Inflammatory macrophage treated with lipopolysaccharide for 4 hours (primary cell): Measurements from ENCODE around the gene SERPINH1.

Source experiments
- DNase-seq: peaks from one replicate; pipeline ENCODE4 v3.0.0-alpha.2; 2020

SERPINH1 gene

DNA sequence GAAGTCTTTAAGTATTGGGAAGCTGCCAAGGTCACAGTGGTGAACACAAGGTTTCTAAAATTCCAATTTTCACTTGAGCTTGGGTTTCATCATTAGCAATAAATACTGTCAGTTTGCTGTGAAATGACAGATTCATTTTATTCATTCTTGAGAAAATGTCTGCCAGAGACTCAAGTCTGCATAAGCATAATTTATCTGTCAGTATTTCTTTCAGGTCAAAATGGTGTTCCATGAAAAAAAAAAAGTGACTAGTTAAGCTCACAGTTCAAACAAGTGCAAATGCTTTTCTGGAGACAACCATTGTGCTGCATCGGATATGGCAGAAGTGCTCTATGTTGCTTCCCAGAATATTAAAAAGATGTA lies 28.2 kb upstream of the SERPINH1 start:
- no peak for DNase-seq

DNA sequence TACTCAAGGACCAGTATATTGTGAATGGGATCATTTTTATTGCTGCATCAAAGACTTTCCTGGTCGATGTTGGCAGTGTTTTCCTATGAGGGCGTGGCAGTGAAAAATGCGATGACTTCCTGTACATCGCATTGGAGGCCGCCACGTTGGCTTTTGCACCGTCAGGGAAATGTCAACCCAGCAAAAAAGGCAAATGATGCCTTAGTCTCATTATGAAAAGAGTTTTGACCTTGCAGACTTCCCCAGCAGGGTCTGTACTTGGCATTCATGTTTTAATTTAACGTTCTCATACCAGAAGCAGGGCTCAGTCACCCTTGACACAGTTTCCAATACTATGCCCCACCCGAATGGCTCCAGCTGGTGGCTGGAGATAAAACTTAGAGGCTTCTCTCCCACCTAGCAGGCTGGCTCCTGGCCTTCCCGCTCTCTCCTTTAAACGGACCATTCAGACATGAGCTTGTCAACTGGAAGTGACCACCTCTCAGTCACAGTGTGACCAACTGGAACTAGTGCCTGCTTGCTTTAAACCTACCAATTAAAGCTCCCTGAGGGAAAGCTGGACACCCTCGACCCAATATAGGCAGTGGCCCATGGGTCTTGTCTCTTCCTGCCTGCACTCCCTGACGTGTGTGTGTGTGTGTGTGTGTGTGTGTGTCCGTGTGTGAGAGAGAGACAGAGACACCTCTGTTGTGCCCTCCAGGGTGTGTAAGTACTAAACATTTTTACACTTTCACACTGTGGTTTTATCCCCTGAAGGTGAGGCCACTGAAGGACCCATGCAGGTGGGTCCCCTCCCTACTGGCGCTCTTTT lies 27.6 kb upstream of the SERPINH1 start:
- no peak for DNase-seq

GRCh38 chr11:75535071-75535470 lies 27.0 kb upstream of the SERPINH1 start:
- no peak for DNase-seq

GRCh38 chr11:75536786-75537641 lies 25.0 kb upstream of the SERPINH1 start:
- peak; percentile 71 for DNase-seq

DNA sequence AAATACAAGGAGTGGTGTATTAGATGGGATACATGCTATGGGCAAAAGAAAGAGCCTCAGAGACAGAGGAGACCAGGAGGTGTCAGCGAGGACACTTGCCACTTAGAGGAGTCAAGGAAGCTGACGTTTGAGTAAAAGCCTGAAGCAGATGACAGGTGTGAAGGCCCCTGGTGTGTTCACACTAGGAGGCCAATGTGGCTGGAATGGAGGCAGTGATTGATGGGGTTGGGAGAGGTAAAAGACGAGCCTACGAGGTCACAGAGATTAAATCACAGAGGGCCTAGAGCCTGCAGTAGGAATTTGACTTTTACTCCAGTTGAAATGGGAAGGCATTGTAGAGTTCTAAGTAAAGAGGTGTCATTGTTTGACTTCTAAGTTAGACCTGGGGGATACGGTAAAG lies 24.3 kb upstream of the SERPINH1 start:
- DNase-seq: no peak

GRCh38 chr11:75538150-75538942 lies 23.7 kb upstream of the SERPINH1 start:
- DNase-seq: no peak

- DNase-seq: no peak
Measured at GRCh38 chr11:75539459-75540334, 22.4 kb upstream of the SERPINH1 start.

DNA sequence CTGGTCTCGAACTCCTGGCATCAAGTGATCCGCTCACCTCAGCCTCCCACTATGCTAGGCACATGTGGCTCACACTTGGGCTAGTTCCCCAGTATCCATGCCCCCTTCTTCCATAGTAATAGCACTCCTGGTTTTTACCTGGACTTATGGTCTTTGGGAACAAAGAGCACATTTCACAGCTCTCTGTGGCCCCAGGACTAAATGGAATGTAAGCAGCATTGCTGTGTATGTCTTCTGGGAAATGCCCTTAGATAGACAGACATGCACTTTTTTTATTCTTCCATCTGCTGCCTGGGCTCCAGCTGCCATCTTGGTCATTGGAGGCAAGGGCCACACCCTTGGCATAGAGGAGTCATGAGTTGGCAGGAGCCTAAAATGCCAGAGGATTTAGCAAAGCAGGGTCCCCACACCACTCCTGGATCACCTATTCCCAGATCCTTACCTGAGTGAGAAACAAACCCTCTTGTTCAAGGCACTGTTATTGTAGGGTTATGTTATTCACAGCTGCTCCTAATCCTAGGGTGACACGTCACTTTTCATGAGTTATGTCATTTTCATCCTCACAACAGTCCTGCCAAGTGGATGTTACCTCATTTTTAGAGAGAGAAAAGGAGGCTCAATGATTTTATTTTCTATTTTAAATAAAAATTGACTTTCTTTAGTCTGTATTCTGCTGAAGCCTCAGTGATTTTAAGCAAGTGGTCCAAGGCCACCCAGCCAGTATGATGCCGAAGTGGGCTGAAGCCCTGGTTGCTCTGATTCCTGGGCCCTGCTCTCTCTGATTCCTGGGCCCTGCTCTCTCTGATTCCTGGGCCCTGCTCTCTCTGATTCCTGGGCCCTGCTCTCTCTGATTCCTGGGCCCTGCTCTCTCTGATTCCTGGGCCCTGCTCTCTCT lies 20.6 kb upstream of the SERPINH1 start:
- no peak for DNase-seq

GRCh38 chr11:75542088-75542438 lies 20.0 kb upstream of the SERPINH1 start:
- no peak for DNase-seq

DNA sequence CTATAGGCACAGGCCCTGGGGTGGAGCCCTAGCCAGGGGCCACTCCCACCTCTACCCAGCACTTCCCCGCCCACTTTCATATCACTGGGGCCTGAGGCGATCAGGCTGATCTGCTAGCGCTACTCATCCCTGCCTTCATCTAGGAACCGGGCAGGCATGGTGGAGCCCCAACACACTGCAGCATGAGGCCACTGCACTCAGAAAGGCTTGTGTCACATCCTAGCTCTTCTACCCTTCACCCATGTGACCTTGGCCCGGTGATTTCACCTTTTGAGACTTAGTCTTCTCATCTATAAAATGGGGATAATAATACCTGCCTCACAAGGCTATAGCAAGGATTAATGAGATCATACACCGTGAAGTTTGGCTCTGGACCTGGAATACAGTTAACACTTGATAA lies 18.2 kb upstream of the SERPINH1 start:
- DNase-seq: no peak

DNA sequence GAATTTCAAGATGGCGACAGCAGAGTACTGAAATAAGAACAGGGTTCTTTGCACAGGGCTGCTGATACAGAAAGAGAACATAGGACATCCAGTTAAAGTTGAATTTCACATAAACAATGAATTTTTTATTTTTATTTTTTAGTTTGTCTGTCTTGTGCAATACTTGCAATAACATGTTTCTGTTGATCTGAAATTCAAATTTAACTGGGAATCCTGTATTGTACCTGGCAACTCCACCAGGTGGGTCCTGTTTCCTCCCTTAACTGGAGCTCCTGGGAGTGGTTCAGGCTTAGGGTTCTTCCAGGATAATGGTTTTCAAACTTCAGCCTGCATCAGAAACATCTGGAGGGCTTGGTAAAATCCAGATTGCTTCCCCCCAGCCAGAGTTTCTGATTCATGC lies 14.9 kb upstream of the SERPINH1 start:
- DNase-seq: no peak

GRCh38 chr11:75547617-75548058 lies 14.4 kb upstream of the SERPINH1 start:
- DNase-seq: peak; percentile 55

GRCh38 chr11:75548595-75549272 lies 13.3 kb upstream of the SERPINH1 start:
- no peak for DNase-seq

DNA sequence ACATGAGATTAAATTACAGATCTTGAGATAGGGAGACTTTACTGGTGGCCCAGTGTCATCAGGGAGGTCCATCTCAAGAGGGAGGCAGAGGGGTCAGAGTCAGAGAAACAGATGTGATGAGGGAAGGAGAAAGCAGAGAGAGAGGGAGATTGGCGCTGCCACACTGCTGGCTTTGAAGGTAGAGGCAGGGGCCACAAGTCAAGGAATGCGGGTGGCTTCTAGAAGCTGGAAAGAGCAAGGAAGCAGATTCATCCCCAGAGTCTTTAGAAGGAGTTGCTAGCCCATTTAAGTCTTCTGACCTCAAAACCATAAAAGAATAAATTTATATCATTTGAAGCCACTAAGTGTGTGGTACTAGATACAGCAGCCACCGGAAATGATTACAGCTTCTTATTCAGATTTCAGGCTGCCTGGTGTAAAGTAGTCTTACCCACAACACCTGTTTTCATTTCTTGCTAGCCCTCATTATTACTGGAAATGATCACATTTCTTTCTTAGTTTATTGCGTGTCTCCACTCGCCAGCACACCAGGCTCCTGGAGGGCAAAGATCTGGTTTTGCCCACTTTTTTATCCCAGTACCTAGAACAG lies 12.6 kb upstream of the SERPINH1 start:
- DNase-seq: no peak

DNA sequence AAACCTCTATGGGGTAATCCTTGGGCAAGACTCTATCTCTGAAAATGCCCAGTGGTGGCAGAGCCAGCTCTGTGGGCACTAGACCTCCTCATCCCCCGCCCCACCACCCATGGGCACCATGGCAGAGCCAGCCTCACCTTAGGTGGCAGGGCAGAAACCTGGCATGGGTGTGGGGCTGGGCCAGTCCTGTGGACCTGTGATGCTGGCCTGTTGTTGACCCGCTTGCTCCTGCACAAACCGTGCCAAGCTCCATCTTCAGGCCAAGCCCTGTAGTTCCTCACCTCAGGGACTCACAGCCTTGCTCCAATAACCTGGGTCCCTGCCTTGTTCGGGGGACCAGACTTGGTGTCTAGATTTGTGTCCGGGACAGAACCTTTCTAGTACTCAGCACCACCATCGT lies 8.9 kb upstream of the SERPINH1 start:
- no peak for DNase-seq

GRCh38 chr11:75553889-75554257 lies 8.2 kb upstream of the SERPINH1 start:
- no peak for DNase-seq

DNA sequence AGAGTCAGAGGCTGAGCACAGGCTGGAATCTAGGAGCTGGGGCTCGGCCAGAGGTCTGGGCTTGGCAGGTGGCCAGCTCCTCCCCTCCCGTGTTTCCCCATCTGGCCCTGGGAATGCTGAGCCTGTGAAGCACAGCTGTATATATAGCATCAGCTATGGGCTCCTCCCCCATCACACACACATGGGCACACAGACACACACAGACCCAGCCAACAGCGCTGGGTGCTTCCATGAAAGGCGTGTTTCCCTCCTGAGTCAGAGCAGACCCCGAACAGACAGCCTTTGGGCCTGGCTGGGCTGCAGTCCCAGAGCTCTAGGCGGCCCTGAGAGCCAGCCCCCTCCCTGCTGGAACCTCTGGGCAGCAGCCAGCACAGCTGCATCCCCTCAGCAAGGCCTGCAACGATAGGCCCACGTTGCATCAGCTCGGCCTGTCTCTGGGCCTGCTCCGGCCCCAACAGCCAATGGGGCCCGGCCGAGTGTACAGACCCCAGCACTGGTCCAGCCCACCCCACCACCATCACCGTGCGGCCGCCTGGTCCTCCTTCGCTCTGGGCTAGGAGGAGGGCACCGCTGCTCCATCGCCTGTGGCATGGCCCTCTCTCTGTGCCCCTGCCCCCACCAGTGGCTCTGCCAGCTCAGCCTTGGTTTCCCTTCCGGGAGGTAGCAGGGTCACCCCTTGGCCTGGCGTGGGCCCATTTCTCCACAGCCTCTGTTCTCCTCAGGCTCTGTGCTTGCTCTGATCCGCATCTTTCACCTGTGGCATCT lies 7.6 kb upstream of the SERPINH1 start:
- no peak for DNase-seq

GRCh38 chr11:75555079-75555811 lies 6.8 kb upstream of the SERPINH1 start:
- no peak for DNase-seq

- DNase-seq: no peak
Measured at GRCh38 chr11:75556275-75556674, 5.8 kb upstream of the SERPINH1 start.
